T-helper 17 cell (primary cell): ENCODE measurements around the gene MUC6. TPM values are rescaled to one million over a fixed set of nuclear protein-coding genes. Genes with fewer than 3 reads are reported as not detected.

Source experiments
- ATAC-seq: fragments of 150-1000 bp; cut with Tn5 transposase; 2 replicates; pipeline ENCODE4 v1.10.0; 2021; ENCODE audit warnings: mild to moderate bottlenecking, moderate library complexity
- DNase-seq, 3 donors: peaks; one replicate each; pipeline versions ENCODE4 v3.0.0 to v3.0.0-alpha.2; 2020 to 2021
- H3K9me3 ChIP-seq: one replicate; pipeline ENCODE4 v1.7.0; 2013; ENCODE audit warnings: low read length, mild to moderate bottlenecking; ENCODE audit not compliant: control insufficient read depth, poor library complexity, severe bottlenecking
- H3K27ac Mint-ChIP-seq: one replicate; pipeline ENCODE4 v1.8.0; 2022; ENCODE audit warnings: mild to moderate bottlenecking, moderate library complexity, mixed read lengths
- H3K27me3 Mint-ChIP-seq: one replicate; pipeline ENCODE4 v1.8.0; 2022; ENCODE audit warnings: mixed read lengths
- H3K36me3 Mint-ChIP-seq: one replicate; pipeline ENCODE4 v1.8.0; 2022; ENCODE audit warnings: low read depth, mixed read lengths
- H3K4me1 Mint-ChIP-seq: one replicate; pipeline ENCODE4 v1.8.0; 2022; ENCODE audit warnings: mild to moderate bottlenecking, mixed read lengths
- H3K4me3 Mint-ChIP-seq: one replicate; pipeline ENCODE4 v1.8.0; 2022; ENCODE audit warnings: mild to moderate bottlenecking, moderate library complexity, mixed read lengths
- total RNA-seq, 4 donors: library from RNA in 2 of 4; stranded (reverse) in 2 of 4; gene quantifications; one replicate each; pipeline ENCODE4 v1.2.3 and lab custom pipeline; 2022 to 2026

The MUC6 gene, protein sequence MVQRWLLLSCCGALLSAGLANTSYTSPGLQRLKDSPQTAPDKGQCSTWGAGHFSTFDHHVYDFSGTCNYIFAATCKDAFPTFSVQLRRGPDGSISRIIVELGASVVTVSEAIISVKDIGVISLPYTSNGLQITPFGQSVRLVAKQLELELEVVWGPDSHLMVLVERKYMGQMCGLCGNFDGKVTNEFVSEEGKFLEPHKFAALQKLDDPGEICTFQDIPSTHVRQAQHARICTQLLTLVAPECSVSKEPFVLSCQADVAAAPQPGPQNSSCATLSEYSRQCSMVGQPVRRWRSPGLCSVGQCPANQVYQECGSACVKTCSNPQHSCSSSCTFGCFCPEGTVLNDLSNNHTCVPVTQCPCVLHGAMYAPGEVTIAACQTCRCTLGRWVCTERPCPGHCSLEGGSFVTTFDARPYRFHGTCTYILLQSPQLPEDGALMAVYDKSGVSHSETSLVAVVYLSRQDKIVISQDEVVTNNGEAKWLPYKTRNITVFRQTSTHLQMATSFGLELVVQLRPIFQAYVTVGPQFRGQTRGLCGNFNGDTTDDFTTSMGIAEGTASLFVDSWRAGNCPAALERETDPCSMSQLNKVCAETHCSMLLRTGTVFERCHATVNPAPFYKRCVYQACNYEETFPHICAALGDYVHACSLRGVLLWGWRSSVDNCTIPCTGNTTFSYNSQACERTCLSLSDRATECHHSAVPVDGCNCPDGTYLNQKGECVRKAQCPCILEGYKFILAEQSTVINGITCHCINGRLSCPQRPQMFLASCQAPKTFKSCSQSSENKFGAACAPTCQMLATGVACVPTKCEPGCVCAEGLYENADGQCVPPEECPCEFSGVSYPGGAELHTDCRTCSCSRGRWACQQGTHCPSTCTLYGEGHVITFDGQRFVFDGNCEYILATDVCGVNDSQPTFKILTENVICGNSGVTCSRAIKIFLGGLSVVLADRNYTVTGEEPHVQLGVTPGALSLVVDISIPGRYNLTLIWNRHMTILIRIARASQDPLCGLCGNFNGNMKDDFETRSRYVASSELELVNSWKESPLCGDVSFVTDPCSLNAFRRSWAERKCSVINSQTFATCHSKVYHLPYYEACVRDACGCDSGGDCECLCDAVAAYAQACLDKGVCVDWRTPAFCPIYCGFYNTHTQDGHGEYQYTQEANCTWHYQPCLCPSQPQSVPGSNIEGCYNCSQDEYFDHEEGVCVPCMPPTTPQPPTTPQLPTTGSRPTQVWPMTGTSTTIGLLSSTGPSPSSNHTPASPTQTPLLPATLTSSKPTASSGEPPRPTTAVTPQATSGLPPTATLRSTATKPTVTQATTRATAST (N-terminal part only)
- not detected for total RNA-seq
- total RNA-seq (lab: John Stamatoyannopoulos, UW) = 0 to 0.23 reads per million in 2 donors

DNA sequence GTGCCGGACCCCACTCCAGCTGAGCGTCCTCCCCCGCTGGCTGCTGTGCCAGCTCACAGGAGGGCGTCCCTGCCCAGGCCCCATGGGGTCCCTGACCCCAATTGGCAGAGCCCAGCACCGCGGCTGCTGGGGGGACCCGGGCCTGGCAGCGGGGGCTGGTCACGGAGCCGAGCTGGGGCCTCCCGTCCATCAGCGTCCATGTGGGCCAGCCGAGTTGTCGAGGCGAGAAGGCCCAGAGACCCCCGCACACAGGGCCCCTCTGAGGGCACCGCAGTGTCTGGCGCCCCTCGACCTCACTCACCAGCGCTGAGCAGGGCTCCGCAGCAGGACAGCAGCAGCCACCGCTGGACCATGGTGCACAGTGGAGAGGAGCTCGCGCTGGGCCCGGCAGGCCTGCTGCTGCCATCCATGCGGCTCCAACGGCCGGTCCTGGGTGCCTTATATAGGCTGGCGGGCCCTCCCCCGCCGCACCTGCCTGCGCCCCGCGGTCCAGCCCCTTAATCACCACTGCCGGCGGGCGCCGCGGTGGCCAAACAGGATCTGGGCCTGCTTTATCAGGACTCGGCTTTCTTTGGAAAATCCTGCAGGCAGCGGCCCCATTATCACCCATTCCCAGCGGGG is at the start of gene MUC6:
MUC6 (minus strand) TSS at position 416 of the 621 bp plus-strand sequence; CDS start at position 353, 63 bp downstream.
- Mint-ChIP-seq H3K27ac (no peak within 1 kb of the TSS), H3K4me1 (no peaks in the 10 kb centered on the region), H3K36me3 (no peaks in the 10 kb centered on the region), H3K4me3 (no peak within 1 kb of the TSS), H3K27me3 (no peaks in the 10 kb centered on the region)
- ATAC-seq = no peak
- no peaks in the 10 kb centered on the region for H3K9me3 ChIP-seq
- DNase-seq = no peak

DNA sequence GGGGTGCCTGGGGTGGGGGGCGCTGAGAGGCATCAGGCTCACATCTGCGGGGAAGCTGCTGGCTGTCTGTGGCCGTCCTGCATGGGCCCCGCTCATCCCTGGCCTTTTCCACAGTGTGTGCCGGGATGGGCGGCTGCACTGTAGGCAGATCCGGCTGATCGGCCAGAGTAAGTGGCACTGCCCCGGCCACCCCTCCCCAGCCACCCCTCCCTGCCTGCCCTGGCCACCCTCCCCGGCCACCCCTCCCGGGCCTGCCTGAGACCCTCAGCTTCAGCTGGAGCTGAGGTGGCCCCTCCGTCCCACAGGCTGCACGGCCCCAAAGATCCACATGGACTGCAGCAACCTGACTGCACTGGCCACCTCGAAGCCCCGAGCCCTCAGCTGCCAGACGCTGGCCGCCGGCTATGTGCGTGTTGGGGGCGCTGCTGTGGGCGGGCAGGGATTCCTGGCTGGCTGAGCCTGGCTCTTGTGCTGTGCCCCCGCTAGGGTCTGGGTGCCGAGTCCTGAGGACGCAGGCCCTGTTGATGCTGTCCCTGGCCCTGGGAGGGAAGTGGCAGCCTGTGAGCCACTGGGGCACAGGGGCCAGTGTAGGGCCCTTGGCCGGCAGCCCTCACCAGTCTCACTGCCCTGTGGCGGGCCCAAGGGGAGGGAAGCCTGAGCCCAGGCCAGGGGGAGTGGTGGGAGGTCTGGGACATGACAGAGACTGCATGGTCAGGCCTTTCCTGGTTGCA is 49.1 kb upstream of the MUC6 start:
- Mint-ChIP-seq H3K4me1 (no peaks in the 10 kb centered on the region), H3K27ac (no peak overlapping the region), H3K4me3 (no peak overlapping the region), H3K36me3 (no peaks in the 10 kb centered on the region), H3K27me3 (peaks cover 4% of the 10 kb centered on the region)
- ATAC-seq (no peak), DNase-seq (peak in 2 of 3 donors; percentile 2 to 6)
- H3K9me3 ChIP-seq = no peaks in the 10 kb centered on the region

- Mint-ChIP-seq H3K27me3 (peaks cover 4% of the 10 kb centered on the region), H3K27ac (no peak overlapping the region), H3K4me3 (no peak overlapping the region), H3K36me3 (no peaks in the 10 kb centered on the region), H3K4me1 (no peaks in the 10 kb centered on the region)
- H3K9me3 ChIP-seq = no peaks in the 10 kb centered on the region
- peak in 2 of 3 donors; percentile 2 to 6 for DNase-seq
- ATAC-seq = no peak
Observed at GRCh38 chr11:1084561-1085439, 48.3 kb upstream of the MUC6 start.

GRCh38 chr11:1083621-1084551 is 47.4 kb upstream of the MUC6 start:
- ATAC-seq (no peak), DNase-seq (peak in 1 of 3 donors; percentile 3)
- H3K27me3 Mint-ChIP-seq = peaks cover 4% of the 10 kb centered on the region
- no peak overlapping the region for H3K27ac Mint-ChIP-seq
- H3K4me1 Mint-ChIP-seq = no peaks in the 10 kb centered on the region
- H3K36me3 Mint-ChIP-seq = no peaks in the 10 kb centered on the region
- H3K4me3 Mint-ChIP-seq = no peak overlapping the region
- H3K9me3 ChIP-seq = no peaks in the 10 kb centered on the region

- Mint-ChIP-seq H3K27ac (no peak overlapping the region), H3K36me3 (no peaks in the 10 kb centered on the region), H3K4me3 (no peak overlapping the region), H3K27me3 (peaks cover 4% of the 10 kb centered on the region), H3K4me1 (no peaks in the 10 kb centered on the region)
- ATAC-seq (no peak), DNase-seq (peak in 2 of 3 donors; percentile 1 to 6)
- no peaks in the 10 kb centered on the region for H3K9me3 ChIP-seq
Observed at GRCh38 chr11:1082728-1083620, 46.5 kb upstream of the MUC6 start.

DNA sequence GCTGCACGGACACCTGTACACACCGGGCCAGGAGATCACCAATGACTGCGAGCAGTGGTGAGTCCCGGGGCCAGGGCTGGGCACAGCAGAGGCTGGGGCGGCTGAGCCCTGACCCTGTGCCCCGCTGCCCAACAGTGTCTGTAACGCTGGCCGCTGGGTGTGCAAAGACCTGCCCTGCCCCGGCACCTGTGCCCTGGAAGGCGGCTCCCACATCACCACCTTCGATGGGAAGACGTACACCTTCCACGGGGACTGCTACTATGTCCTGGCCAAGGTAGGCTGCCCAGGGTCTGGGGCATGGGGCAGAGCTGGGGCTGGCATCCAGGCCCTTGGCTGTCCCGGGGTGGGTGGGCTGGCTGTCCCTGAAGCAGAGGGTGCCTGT is 45.8 kb upstream of the MUC6 start:
- H3K4me3 Mint-ChIP-seq = no peak overlapping the region
- no peaks in the 10 kb centered on the region for H3K36me3 Mint-ChIP-seq
- no peaks in the 10 kb centered on the region for H3K9me3 ChIP-seq
- no peak overlapping the region for H3K27ac Mint-ChIP-seq
- DNase-seq (peak in 2 of 3 donors; percentile 2 to 8), ATAC-seq (no peak)
- H3K4me1 Mint-ChIP-seq = no peaks in the 10 kb centered on the region
- peaks cover 4% of the 10 kb centered on the region for H3K27me3 Mint-ChIP-seq

DNA sequence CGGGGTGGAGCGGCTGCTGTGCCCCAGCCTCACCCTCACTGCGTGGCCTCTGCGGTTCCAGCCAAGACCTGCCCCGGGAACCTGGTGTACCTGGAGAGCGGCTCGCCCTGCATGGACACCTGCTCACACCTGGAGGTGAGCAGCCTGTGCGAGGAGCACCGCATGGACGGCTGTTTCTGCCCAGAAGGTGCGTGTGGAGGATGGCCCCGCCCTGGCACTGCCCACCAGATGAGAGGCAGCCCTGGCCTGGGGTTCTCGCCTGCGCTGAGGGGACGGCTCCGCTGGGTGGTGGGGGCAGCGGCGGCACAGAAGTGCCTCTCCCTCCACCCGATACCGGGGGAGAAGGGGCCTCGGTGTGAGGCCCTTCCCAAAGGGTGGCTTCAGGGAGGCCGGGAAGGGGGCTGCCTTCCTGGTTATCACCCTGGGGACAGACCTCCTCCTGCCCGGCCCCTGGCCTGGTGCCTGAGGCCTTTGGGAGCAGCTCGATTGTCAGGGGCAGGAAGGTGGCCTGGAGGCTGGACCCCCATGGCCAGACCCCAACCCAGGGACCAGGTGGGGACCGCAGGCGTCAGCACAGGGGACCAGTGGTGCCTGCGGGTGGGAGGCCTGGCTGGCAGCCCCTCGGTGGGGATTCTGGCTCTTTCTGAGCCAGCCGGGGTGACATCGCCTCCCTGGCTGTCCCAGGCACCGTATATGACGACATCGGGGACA is 45.2 kb upstream of the MUC6 start:
- Mint-ChIP-seq H3K4me1 (no peaks in the 10 kb centered on the region), H3K4me3 (no peak overlapping the region), H3K27ac (no peak overlapping the region), H3K36me3 (no peaks in the 10 kb centered on the region), H3K27me3 (peaks cover 4% of the 10 kb centered on the region)
- no peaks in the 10 kb centered on the region for H3K9me3 ChIP-seq
- DNase-seq (peak in 2 of 3 donors; percentile 3 to 5), ATAC-seq (no peak)

DNA sequence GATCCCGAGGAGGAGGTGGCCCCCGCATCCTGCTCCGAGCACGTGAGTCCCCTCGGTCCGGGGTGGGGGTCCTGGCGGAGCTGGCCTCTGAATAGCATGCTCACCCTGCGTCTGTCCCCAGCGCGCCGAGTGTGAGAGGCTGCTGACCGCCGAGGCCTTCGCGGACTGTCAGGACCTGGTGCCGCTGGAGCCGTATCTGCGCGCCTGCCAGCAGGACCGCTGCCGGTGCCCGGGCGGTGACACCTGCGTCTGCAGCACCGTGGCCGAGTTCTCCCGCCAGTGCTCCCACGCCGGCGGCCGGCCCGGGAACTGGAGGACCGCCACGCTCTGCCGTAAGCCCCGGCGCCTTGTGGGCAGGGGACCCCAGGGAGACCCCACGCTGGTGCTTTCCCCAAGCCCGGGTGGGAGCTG is 41.7 kb upstream of the MUC6 start:
- H3K27ac Mint-ChIP-seq = no peak overlapping the region
- H3K27me3 Mint-ChIP-seq = peaks cover 4% of the 10 kb centered on the region
- H3K9me3 ChIP-seq = no peaks in the 10 kb centered on the region
- ATAC-seq (no peak), DNase-seq (peak in 2 of 3 donors; percentile 2 to 10)
- H3K36me3 Mint-ChIP-seq = no peaks in the 10 kb centered on the region
- no peaks in the 10 kb centered on the region for H3K4me1 Mint-ChIP-seq
- H3K4me3 Mint-ChIP-seq = no peak overlapping the region

DNA sequence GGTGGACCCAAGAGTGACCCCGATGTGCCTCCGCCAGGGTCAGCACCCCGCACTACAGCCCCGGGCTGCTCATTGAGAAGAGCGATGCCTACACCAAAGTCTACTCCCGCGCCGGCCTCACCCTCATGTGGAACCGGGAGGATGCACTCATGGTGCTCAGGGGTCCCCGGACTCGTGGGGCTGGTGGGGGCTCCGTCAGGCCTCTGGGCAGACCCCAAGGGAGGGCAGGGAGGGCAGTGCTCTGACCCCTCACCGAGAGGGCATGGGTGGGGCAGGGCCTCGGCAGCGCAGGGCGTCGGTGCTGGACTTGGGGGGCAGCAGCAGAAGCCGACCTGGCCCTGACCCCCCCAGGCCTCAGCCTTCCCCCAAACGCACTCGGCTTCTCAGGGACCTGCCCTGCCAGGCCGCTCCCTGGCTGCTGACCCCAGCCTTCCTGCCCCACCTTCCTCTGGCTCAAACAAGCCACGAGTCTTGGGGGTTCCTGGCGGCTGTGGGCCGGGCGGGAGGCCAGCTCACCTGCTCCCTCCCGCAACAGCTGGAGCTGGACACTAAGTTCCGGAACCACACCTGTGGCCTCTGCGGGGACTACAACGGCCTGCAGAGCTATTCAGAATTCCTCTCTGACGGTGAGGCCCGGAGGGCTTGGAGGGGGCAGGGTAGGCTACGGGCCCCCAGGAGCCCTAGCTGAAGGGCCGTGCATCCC is 41.0 kb upstream of the MUC6 start:
- Mint-ChIP-seq H3K36me3 (no peaks in the 10 kb centered on the region), H3K4me1 (no peaks in the 10 kb centered on the region)
- DNase-seq = peak in 2 of 3 donors; percentile 3 to 10

More for the DNA sequence above, 41.0 kb upstream of the MUC6 start:
- H3K4me3 Mint-ChIP-seq = no peak overlapping the region
- peaks cover 4% of the 10 kb centered on the region for H3K27me3 Mint-ChIP-seq
- ATAC-seq = no peak
- H3K9me3 ChIP-seq = no peaks in the 10 kb centered on the region
- no peak overlapping the region for H3K27ac Mint-ChIP-seq
